Aortic smooth muscle cell (primary cell): Measurements from ENCODE around the gene CDC25A. TPM values are rescaled to one million over a fixed set of nuclear protein-coding genes. Genes with fewer than 3 reads are reported as not detected.

Experiments used
- total RNA-seq: library from RNA; depleted of rRNA; stranded (reverse); fragments of >200 nt; gene quantifications from 2 replicates; pipeline ENCODE4 v1.2.3, GENCODE V29; 2014

The CDC25A gene
- total RNA-seq = 3.9 and 7.7 TPM in 2 replicates

GRCh38 chr3:48188266-48189201, at the start of gene CDC25A:
CDC25A (minus strand) TSS chr3:48188417; CDS start chr3:48187947, 470 bp downstream.

GRCh38 chr3:48222616-48223513, 34.6 kb upstream of the CDC25A start, which contains the start of gene CAMP:
CAMP (plus strand) TSS chr3:48223495; CDS start chr3:48223512, 17 bp downstream.

Other genes with a start within 250 kb of the CDC25A start
- 88.9 and 127 TPM in 2 replicates for gene MAP4, start 172.0 kb downstream of the CDC25A start, total RNA-seq
- not detected in 2 replicates for gene CAMP, start 35.1 kb upstream of the CDC25A start, total RNA-seq
- 2.8 and 3.6 TPM in 2 replicates for gene ZNF589, start 52.7 kb upstream of the CDC25A start, total RNA-seq
- gene NME6, start 113.0 kb upstream of the CDC25A start, total RNA-seq = 19.2 and 20.0 TPM in 2 replicates
- not detected in 2 replicates for gene SPINK8, start 145.2 kb upstream of the CDC25A start, total RNA-seq
- not detected in 2 replicates for gene FBXW12, start 183.8 kb upstream of the CDC25A start, total RNA-seq
- gene PLXNB1, start 241.7 kb upstream of the CDC25A start, total RNA-seq = 14.1 and 15.9 TPM in 2 replicates